ENCODE results near the gene GRID2. TPM values are rescaled to one million over a fixed set of nuclear protein-coding genes. Genes with fewer than 3 reads are reported as not detected.

The GRID2 gene
- total RNA-seq, 1 donor from 2014 or later, result not detected

GRCh38 chr4:93414041-93414550 is 1110.3 kb downstream of the GRID2 start:
- DNase-seq (ENCODE audit: low read depth), result no peak
- no peak overlapping the region for H3K4me3 ChIP-seq (ENCODE audit: low read depth, low read length)
- TF ChIP-seq CTCF (conservative IDR thresholded peaks at IDR 0.05; ENCODE audit: low read depth, low read length), result no peak

- no peak for TF ChIP-seq CTCF (conservative IDR thresholded peaks at IDR 0.05; ENCODE audit: low read depth, low read length)
- no peak for DNase-seq (ENCODE audit: low read depth)
Observed at GRCh38 chr4:93416344-93417128, 1112.8 kb downstream of the GRID2 start.

GRCh38 chr4:93431371-93431770 is 1127.6 kb downstream of the GRID2 start:
- H3K4me3 ChIP-seq (ENCODE audit: low read depth, low read length), result no peak overlapping the region
- DNase-seq (ENCODE audit: low read depth), result no peak
- TF ChIP-seq CTCF (conservative IDR thresholded peaks at IDR 0.05; ENCODE audit: low read depth, low read length), result no peak

More at GRCh38 chr4:93416344-93417128, 1112.8 kb downstream of the GRID2 start:
- no peak overlapping the region for H3K4me3 ChIP-seq (ENCODE audit: low read depth, low read length)

- no peak for DNase-seq (ENCODE audit: low read depth)
- no peak overlapping the region for H3K4me3 ChIP-seq (ENCODE audit: low read depth, low read length)
- no peak for TF ChIP-seq CTCF (conservative IDR thresholded peaks at IDR 0.05; ENCODE audit: low read depth, low read length)
Observed at GRCh38 chr4:93433840-93434239, 1130.1 kb downstream of the GRID2 start.

GRCh38 chr4:93436000-93436626 is 1132.3 kb downstream of the GRID2 start:
- TF ChIP-seq CTCF (conservative IDR thresholded peaks at IDR 0.05; ENCODE audit: low read depth, low read length), result no peak
- H3K4me3 ChIP-seq (ENCODE audit: low read depth, low read length), result no peak overlapping the region
- no peak for DNase-seq (ENCODE audit: low read depth)

- no peak for TF ChIP-seq CTCF (conservative IDR thresholded peaks at IDR 0.05; ENCODE audit: low read depth, low read length)
- no peak for DNase-seq (ENCODE audit: low read depth)
- H3K4me3 ChIP-seq (ENCODE audit: low read depth, low read length), result no peak overlapping the region
Observed at GRCh38 chr4:93437991-93438390, 1134.2 kb downstream of the GRID2 start.

Data from epithelial cell of proximal tubule (primary cell).